Effector memory CD4-positive, alpha-beta T cell (primary cell): ENCODE results near the gene TFDP2.

Source experiments
- DNase-seq, 3 donors: peaks; one replicate each; pipeline ENCODE4 v3.0.0-alpha.2; 2020
- H3K27ac ChIP-seq: 2 replicates; pipeline ENCODE4 v1.7.0; 2013; ENCODE audit warnings: mild to moderate bottlenecking, low read length, moderate library complexity; ENCODE audit not compliant: insufficient read depth, poor library complexity, severe bottlenecking
- H3K27me3 ChIP-seq: replicated peaks from 2 replicates; pipeline ENCODE4 v1.7.0; 2013; ENCODE audit warnings: mild to moderate bottlenecking, low read length; ENCODE audit not compliant: insufficient read depth, control insufficient read depth, poor library complexity, severe bottlenecking
- H3K36me3 ChIP-seq: 2 replicates; pipeline ENCODE4 v1.7.0; 2013; ENCODE audit warnings: mild to moderate bottlenecking, low read length, moderate library complexity; ENCODE audit not compliant: control insufficient read depth, insufficient read depth
- H3K4me1 ChIP-seq: 2 replicates; pipeline ENCODE4 v1.7.0; 2013; ENCODE audit warnings: low read length, mild to moderate bottlenecking; ENCODE audit not compliant: control insufficient read depth, insufficient read depth, poor library complexity, severe bottlenecking
- H3K4me3 ChIP-seq: 2 replicates; pipeline ENCODE4 v1.7.0; 2013; ENCODE audit warnings: low read length, low read depth, mild to moderate bottlenecking; ENCODE audit not compliant: insufficient read depth, poor library complexity, severe bottlenecking
- H3K9me3 ChIP-seq: 2 replicates; pipeline ENCODE4 v1.7.0; 2013; ENCODE audit warnings: mild to moderate bottlenecking, low read length, moderate library complexity; ENCODE audit not compliant: control insufficient read depth

TFDP2 gene

GRCh38 chr3:142004025-142004424, 145.3 kb downstream of the TFDP2 start:
- Histone ChIP-seq H3K4me1 (no peaks in the 10 kb centered on the region), H3K27ac (no peak overlapping the region)

GRCh38 chr3:142003291-142003690, 146.1 kb downstream of the TFDP2 start:
- no peak for DNase-seq
- H3K9me3 ChIP-seq: no peaks in the 10 kb centered on the region
- no peak overlapping the region for H3K27ac ChIP-seq
- H3K4me3 ChIP-seq: no peak overlapping the region
- no peaks in the 10 kb centered on the region for H3K27me3 ChIP-seq
- no peaks in the 10 kb centered on the region for H3K4me1 ChIP-seq
- H3K36me3 ChIP-seq: no peaks in the 10 kb centered on the region

More at GRCh38 chr3:142004025-142004424, 145.3 kb downstream of the TFDP2 start:
- no peak for DNase-seq
- Histone ChIP-seq H3K4me3 (no peak overlapping the region), H3K9me3 (no peaks in the 10 kb centered on the region), H3K36me3 (no peaks in the 10 kb centered on the region), H3K27me3 (no peaks in the 10 kb centered on the region)

GRCh38 chr3:142000325-142000870, 148.9 kb downstream of the TFDP2 start:
- Histone ChIP-seq H3K4me1 (no peaks in the 10 kb centered on the region), H3K36me3 (no peaks in the 10 kb centered on the region)
- DNase-seq: no peak

GRCh38 chr3:141998669-141999290, 150.6 kb downstream of the TFDP2 start:
- Histone ChIP-seq H3K36me3 (no peaks in the 10 kb centered on the region), H3K27me3 (no peaks in the 10 kb centered on the region), H3K4me3 (no peak overlapping the region), H3K9me3 (no peaks in the 10 kb centered on the region), H3K4me1 (no peaks in the 10 kb centered on the region), H3K27ac (no peak overlapping the region)
- no peak for DNase-seq

More at GRCh38 chr3:142000325-142000870, 148.9 kb downstream of the TFDP2 start:
- Histone ChIP-seq H3K9me3 (no peaks in the 10 kb centered on the region), H3K27ac (no peak overlapping the region), H3K4me3 (no peak overlapping the region), H3K27me3 (no peaks in the 10 kb centered on the region)

- Histone ChIP-seq H3K4me1 (no peaks in the 10 kb centered on the region), H3K36me3 (no peaks in the 10 kb centered on the region), H3K27me3 (no peaks in the 10 kb centered on the region), H3K27ac (no peak overlapping the region), H3K9me3 (no peaks in the 10 kb centered on the region), H3K4me3 (no peak overlapping the region)
- no peak for DNase-seq
Measured at GRCh38 chr3:141996437-141996836, 152.9 kb downstream of the TFDP2 start.

- DNase-seq: no peak
- H3K27ac ChIP-seq: no peak overlapping the region
- H3K9me3 ChIP-seq: no peaks in the 10 kb centered on the region
- no peaks in the 10 kb centered on the region for H3K4me1 ChIP-seq
- no peaks in the 10 kb centered on the region for H3K27me3 ChIP-seq
- H3K4me3 ChIP-seq: no peak overlapping the region
- H3K36me3 ChIP-seq: no peaks in the 10 kb centered on the region
Measured at GRCh38 chr3:141994856-141995255, 154.5 kb downstream of the TFDP2 start.

GRCh38 chr3:141992512-141992911, 156.8 kb downstream of the TFDP2 start:
- Histone ChIP-seq H3K4me1 (no peaks in the 10 kb centered on the region), H3K4me3 (no peak overlapping the region), H3K27me3 (no peaks in the 10 kb centered on the region), H3K36me3 (no peaks in the 10 kb centered on the region), H3K27ac (no peak overlapping the region), H3K9me3 (no peaks in the 10 kb centered on the region)
- DNase-seq: no peak

GRCh38 chr3:141986548-141987107, 162.7 kb downstream of the TFDP2 start:
- H3K27me3 ChIP-seq: no peaks in the 10 kb centered on the region
- no peak for DNase-seq
- H3K36me3 ChIP-seq: no peaks in the 10 kb centered on the region
- H3K4me3 ChIP-seq: no peak overlapping the region
- H3K27ac ChIP-seq: no peak overlapping the region
- H3K9me3 ChIP-seq: no peaks in the 10 kb centered on the region
- H3K4me1 ChIP-seq: no peaks in the 10 kb centered on the region

- Histone ChIP-seq H3K36me3 (no peaks in the 10 kb centered on the region), H3K9me3 (no peaks in the 10 kb centered on the region), H3K4me1 (no peaks in the 10 kb centered on the region), H3K27me3 (no peaks in the 10 kb centered on the region), H3K4me3 (no peak overlapping the region), H3K27ac (no peak overlapping the region)
- no peak for DNase-seq
Measured at GRCh38 chr3:141981084-141981483, 168.3 kb downstream of the TFDP2 start.

GRCh38 chr3:141979050-141979671, 170.2 kb downstream of the TFDP2 start:
- no peaks in the 10 kb centered on the region for H3K36me3 ChIP-seq
- DNase-seq: no peak
- H3K9me3 ChIP-seq: no peaks in the 10 kb centered on the region
- H3K27ac ChIP-seq: no peak overlapping the region
- no peak overlapping the region for H3K4me3 ChIP-seq
- no peaks in the 10 kb centered on the region for H3K27me3 ChIP-seq
- H3K4me1 ChIP-seq: no peaks in the 10 kb centered on the region
